ENCODE results near the gene HLA-F.

HLA-F gene

GRCh38 chr6:29764422-29765196 is 41.4 kb downstream of the HLA-F start:
- DNase-seq: no peak

GRCh38 chr6:29769336-29769735 is 46.1 kb downstream of the HLA-F start:
- DNase-seq: no peak

- no peak for DNase-seq
Measured at GRCh38 chr6:29770306-29770705, 47.1 kb downstream of the HLA-F start.

- DNase-seq: no peak
Measured at GRCh38 chr6:29776684-29777083, 53.5 kb downstream of the HLA-F start.
